Measurements from ENCODE around the gene B4GALT2.

Gene B4GALT2

GRCh38 chr1:43938383-43938782 lies 40.6 kb upstream of the B4GALT2 start:
- H3K4me3 ChIP-seq (replicated peaks; ENCODE audit: low read depth, low read length) = no peak overlapping the region
- no peak for DNase-seq (ENCODE audit: low read depth)
- TF ChIP-seq CTCF (IDR thresholded peaks at IDR 0.05; ENCODE audit: low read length, missing control alignments) = no peak

- no peak for TF ChIP-seq CTCF (IDR thresholded peaks at IDR 0.05; ENCODE audit: low read length, missing control alignments)
- H3K4me3 ChIP-seq (replicated peaks; ENCODE audit: low read depth, low read length) = no peak overlapping the region
- no peak for DNase-seq (ENCODE audit: low read depth)
Observed at GRCh38 chr1:43938892-43939587, 40.0 kb upstream of the B4GALT2 start.

GRCh38 chr1:43942411-43942810 lies 36.6 kb upstream of the B4GALT2 start:
- TF ChIP-seq CTCF (IDR thresholded peaks at IDR 0.05; ENCODE audit: low read length, missing control alignments) = no peak
- DNase-seq (ENCODE audit: low read depth) = no peak
- no peak overlapping the region for H3K4me3 ChIP-seq (replicated peaks; ENCODE audit: low read depth, low read length)

GRCh38 chr1:43944860-43945259 lies 34.1 kb upstream of the B4GALT2 start:
- no peak for TF ChIP-seq CTCF (IDR thresholded peaks at IDR 0.05; ENCODE audit: low read length, missing control alignments)
- DNase-seq (ENCODE audit: low read depth) = no peak
- H3K4me3 ChIP-seq (replicated peaks; ENCODE audit: low read depth, low read length) = no peak overlapping the region

GRCh38 chr1:43945674-43946235 lies 33.3 kb upstream of the B4GALT2 start:
- no peak for TF ChIP-seq CTCF (IDR thresholded peaks at IDR 0.05; ENCODE audit: low read length, missing control alignments)
- DNase-seq (ENCODE audit: low read depth) = no peak
- peak overlapping the region; percentile 92 for H3K4me3 ChIP-seq (replicated peaks; ENCODE audit: low read depth, low read length)

GRCh38 chr1:43946236-43947060 lies 32.6 kb upstream of the B4GALT2 start, which contains the start of gene IPO13:
IPO13 (plus strand) TSS chr1:43946950; CDS start chr1:43947601, 651 bp downstream.
- peak; percentile 96 for DNase-seq (ENCODE audit: low read depth)
- H3K4me3 ChIP-seq (replicated peaks; ENCODE audit: low read depth, low read length) = peak within 1 kb of the TSS; percentile 92
- peak; percentile 42 for TF ChIP-seq CTCF (IDR thresholded peaks at IDR 0.05; ENCODE audit: low read length, missing control alignments)

Measured in fibroblast of pulmonary artery (primary cell).